H1 (cell line): Measurements from ENCODE around the gene OR2A2. TPM values are rescaled to one million over a fixed set of nuclear protein-coding genes. Genes with fewer than 3 reads are reported as not detected.
A peak's percentile ranks its signal among the peaks of the same experiment; 100 is the strongest.

Experiments
- CTCF ChIA-PET: fragments of 300-600 bp; sonication (Branson Sonifier 250); formaldehyde crosslinking; loops from one replicate; lab custom pipeline; 2021; ENCODE audit not compliant: partially characterized antibody; lab: Charles Lee
- POLR2A ChIA-PET: fragments of 300-600 bp; sonication (Branson Sonifier 250); formaldehyde crosslinking; loops from one replicate; lab custom pipeline; 2021; ENCODE audit warnings: inconsistent platforms; ENCODE audit not compliant: partially characterized antibody; lab: Charles Lee
- DNase-seq, 2 experiments: peaks; one replicate each; pipeline versions ENCODE4 v3.0.0 to v3.0.0-alpha.2; 2010 to 2022; ENCODE audit warnings: low spot score in 2 of 2, low read depth in 1 of 2, mixed read lengths in 1 of 2
- FAIRE-seq: peaks from 2 replicates; lab custom pipeline; 2011; peaks lifted over from hg19 to GRCh38; lab: Jason Lieb, UNC
- H2AFZ ChIP-seq: 2 replicates; pipeline ENCODE4 v1.8.1; 2012; ENCODE audit warnings: low read length, inconsistent platforms
- H2AK5ac ChIP-seq: 2 replicates; pipeline ENCODE4 v1.6.1; 2013; ENCODE audit warnings: low read depth, low read length
- H2BK120ac ChIP-seq: replicated peaks from 2 replicates; pipeline ENCODE3; 2013; ENCODE audit warnings: low read depth, low read length, inconsistent platforms
- H2BK12ac ChIP-seq: 2 replicates; pipeline ENCODE4 v1.6.1; 2013; ENCODE audit warnings: low read depth, low read length
- H2BK15ac ChIP-seq: 2 replicates; pipeline ENCODE4 v1.6.1; 2013; ENCODE audit warnings: low read length
- H2BK20ac ChIP-seq: 2 replicates; pipeline ENCODE4 v1.6.1; 2013; ENCODE audit warnings: low read length
- H2BK5ac ChIP-seq: 2 replicates; pipeline ENCODE4 v1.6.1; 2013; ENCODE audit warnings: low read depth, low read length
- H3K14ac ChIP-seq: 2 replicates; pipeline ENCODE4 v1.6.1; 2013; ENCODE audit warnings: inconsistent platforms; ENCODE audit not compliant: insufficient read length
- H3K18ac ChIP-seq: 2 replicates; pipeline ENCODE4 v1.6.1; 2013; ENCODE audit warnings: low read length; ENCODE audit errors: extremely low read depth
- H3K23ac ChIP-seq: 2 replicates; pipeline ENCODE4 v1.6.1; 2013; ENCODE audit warnings: inconsistent platforms; ENCODE audit not compliant: insufficient read length
- H3K23me2 ChIP-seq: 2 replicates; pipeline ENCODE4 v1.6.1; 2013; ENCODE audit warnings: low read depth, low read length
- H3K27ac ChIP-seq: 2 replicates; pipeline ENCODE4 v1.6.1; 2011; ENCODE audit warnings: low read depth, low read length, inconsistent platforms
- H3K27me3 ChIP-seq, 4 experiments: replicated peaks in 1 of 4; 1 replicate in 1 of 4; 2 replicates in 3 of 4; pipeline versions ENCODE4 v1.6.1 to v1.8.1; 2011 to 2013; ENCODE audit warnings: low read length in 3 of 4, mild to moderate bottlenecking in 3 of 4, inconsistent platforms in 2 of 4, mixed read lengths in 2 of 4, moderate library complexity in 1 of 4; ENCODE audit not compliant: control insufficient read depth in 3 of 4, insufficient read depth in 3 of 4; ENCODE audit errors: extremely low read depth in 1 of 4
- H3K36me3 ChIP-seq, 4 experiments: 2 replicates each; pipeline versions ENCODE4 v1.6.1 to v1.8.1; 2011 to 2013; ENCODE audit warnings: mild to moderate bottlenecking in 4 of 4, low read length in 3 of 4, moderate library complexity in 2 of 4, control low read depth in 1 of 4, inconsistent platforms in 1 of 4; ENCODE audit not compliant: insufficient read depth in 4 of 4, control insufficient read depth in 2 of 4
- H3K4ac ChIP-seq: replicated peaks from 2 replicates; pipeline ENCODE3; 2013; ENCODE audit warnings: low read length, low read depth, mixed read lengths, inconsistent platforms; ENCODE audit not compliant: insufficient read length
- H3K4me1 ChIP-seq, 4 experiments: replicated peaks in 1 of 4; 1 replicate in 1 of 4; 2 replicates in 3 of 4; pipeline versions ENCODE4 v1.6.1 to v1.8.1; 2011 to 2013; ENCODE audit warnings: low read length in 3 of 4, inconsistent platforms in 2 of 4, mixed read lengths in 1 of 4; ENCODE audit not compliant: insufficient read depth in 4 of 4, control insufficient read depth in 3 of 4
- H3K4me2 ChIP-seq, 2 experiments: 2 replicates each; pipeline versions ENCODE4 v1.6.1 to v1.8.1; 2011 to 2013; ENCODE audit warnings: low read depth in 2 of 2, low read length in 2 of 2, control low read depth in 1 of 2, inconsistent platforms in 1 of 2, mild to moderate bottlenecking in 1 of 2; ENCODE audit not compliant: insufficient read depth in 1 of 2
- H3K4me3 ChIP-seq, 4 experiments: fragments of 200-600, 300-600 bp in 1 of 4; sonication (generic), shearing (Covaris generic), sonication (Bioruptor Twin) in 1 of 4; 2 replicates each; pipeline versions ENCODE4 v1.5.1 to v1.8.1; 2011 to 2016; ENCODE audit warnings: low read length in 4 of 4, low read depth in 3 of 4, control low read depth in 2 of 4, inconsistent platforms in 2 of 4, mild to moderate bottlenecking in 2 of 4, mixed read lengths in 1 of 4, moderate library complexity in 1 of 4; ENCODE audit not compliant: insufficient read depth in 2 of 4; ENCODE audit errors: extremely low read depth in 1 of 4
- H3K56ac ChIP-seq: replicated peaks from 2 replicates; pipeline ENCODE3; 2013; ENCODE audit warnings: low read depth, mild to moderate bottlenecking, mixed read lengths, low read length, inconsistent platforms; ENCODE audit not compliant: insufficient read length
- H3K79me1 ChIP-seq: 2 replicates; pipeline ENCODE4 v1.6.1; 2013; ENCODE audit warnings: low read depth, low read length, control low read depth
- H3K79me2 ChIP-seq, 2 experiments: 2 replicates each; pipeline versions ENCODE4 v1.6.1 to v1.8.1; 2012 to 2013; ENCODE audit warnings: low read length in 2 of 2, mild to moderate bottlenecking in 2 of 2, inconsistent platforms in 1 of 2; ENCODE audit not compliant: insufficient read depth in 2 of 2, control insufficient read depth in 1 of 2
- H3K9ac ChIP-seq, 4 experiments: replicated peaks in 1 of 4; 1 replicate in 1 of 4; 2 replicates in 3 of 4; pipeline versions ENCODE4 v1.6.1 to v1.8.1; 2011 to 2013; ENCODE audit warnings: low read depth in 3 of 4, low read length in 3 of 4, control low read depth in 2 of 4, mild to moderate bottlenecking in 2 of 4, moderate library complexity in 2 of 4, inconsistent platforms in 1 of 4; ENCODE audit errors: extremely low read depth in 1 of 4
- H3K9me3 ChIP-seq, 2 experiments: 2 replicates each; pipeline versions ENCODE4 v1.6.1 to v1.8.1; 2012 to 2013; ENCODE audit warnings: mild to moderate bottlenecking in 2 of 2, moderate library complexity in 2 of 2, control low read depth in 1 of 2, inconsistent platforms in 1 of 2, low read depth in 1 of 2, low read length in 1 of 2, mixed read lengths in 1 of 2; ENCODE audit not compliant: insufficient read depth in 2 of 2
- H4K20me1 ChIP-seq, 2 experiments: replicated peaks in 1 of 2; 2 replicates each; pipeline versions ENCODE3 to v1.8.1; 2011 to 2013; ENCODE audit warnings: inconsistent platforms in 2 of 2, low read length in 2 of 2, mild to moderate bottlenecking in 1 of 2; ENCODE audit not compliant: insufficient read depth in 2 of 2, control insufficient read depth in 1 of 2
- H4K5ac ChIP-seq: 2 replicates; pipeline ENCODE4 v1.6.1; 2013; ENCODE audit warnings: low read length, low read depth, mixed read lengths, inconsistent platforms; ENCODE audit not compliant: insufficient read length
- H4K8ac ChIP-seq: 2 replicates; pipeline ENCODE4 v1.8.0; 2013; ENCODE audit warnings: mild to moderate bottlenecking, moderate library complexity, low read length, inconsistent platforms; ENCODE audit not compliant: insufficient read depth; ENCODE audit errors: extremely low read depth
- H4K91ac ChIP-seq: replicated peaks from 2 replicates; pipeline ENCODE3; 2013; ENCODE audit warnings: low read length, mixed read lengths, inconsistent platforms; ENCODE audit not compliant: insufficient read length
- BCL11A ChIP-seq, 2 experiments: IDR thresholded peaks; one replicate each; pipeline ENCODE4 v1.6.1; 2011; ENCODE audit warnings: low read depth in 2 of 2, low read length in 2 of 2, mild to moderate bottlenecking in 2 of 2
- E2F6 ChIP-seq: IDR thresholded peaks from 2 replicates; pipeline ENCODE4 v1.6.1; 2012; ENCODE audit warnings: inconsistent platforms
- HDAC6 ChIP-seq: IDR thresholded peaks from one replicate; pipeline ENCODE4 v1.7.1; 2012; ENCODE audit warnings: low read depth, mild to moderate bottlenecking, inconsistent platforms, low read length, moderate library complexity
- RFX5 ChIP-seq: IDR thresholded peaks from 2 replicates; pipeline ENCODE4 v1.6.1; 2011; ENCODE audit warnings: low read depth, low read length, improper control_type of control experiment, borderline replicate concordance
- SIN3A ChIP-seq, 2 experiments: IDR thresholded peaks in 1 of 2; conservative IDR thresholded peaks in 1 of 2; 2 replicates each; pipeline ENCODE4 v1.6.1; 2011 to 2012; ENCODE audit warnings: low read length in 2 of 2, improper control_type of control experiment in 1 of 2, low read depth in 1 of 2, mild to moderate bottlenecking in 1 of 2
- WGBS, 2 experiments: shearing (Covaris generic) in 1 of 2; methylation state at CpG; one replicate each; pipeline versions ENCODE4 v1.1.6 to v1.1.7; 2013 to 2015; ENCODE audit warnings: low lambda C conversion rate in 2 of 2, mixed read lengths in 2 of 2, inconsistent platforms in 1 of 2, low coverage in 1 of 2, missing lambda C conversion rate in 1 of 2; ENCODE audit not compliant: insufficient replicate concordance in 2 of 2, insufficient coverage in 1 of 2, insufficient read length in 1 of 2; ENCODE audit errors: extremely low coverage in 1 of 2, missing lambda C conversion rate in 1 of 2; 5-methylcytosine and 5-hydroxymethylcytosine counted together
- polyA plus RNA-seq, 7 experiments: library from polyadenylated mRNA; depleted of rRNA in 3 of 7; stranded (reverse) in 5 of 7; unstranded in 2 of 7; fragments of >200 nt in 5 of 7; fragments of 200-250 nt in 2 of 7; gene quantifications; 1 replicate in 5 of 7; 2 replicates in 1 of 7; 4 replicates in 1 of 7; pipeline versions ENCODE4 v1.2.1 to v1.2.3, GENCODE V29; 2011 to 2013; ENCODE audit warnings: missing spikeins in 2 of 7, mixed read lengths in 2 of 7
- total RNA-seq: library from RNA; stranded (reverse); fragmentation: NEBNext Ultra II Directional; extraction: Animal tissue kit (Norgen Biotek cat#: 25700); gene quantifications from 2 replicates; pipeline ENCODE4 v1.2.1, GENCODE V29; 2021

OR2A2 gene
- total and polyA plus RNA-seq, 2 of the 8 experiments (the other 6 are each of a cell fraction or from before 2014, with no cell fraction given): not detected

- no peaks in the 10 kb centered on the region for H3K23me2 ChIP-seq
- no peaks in the 10 kb centered on the region for H3K27me3 ChIP-seq
- FAIRE-seq (no peak), DNase-seq (no peak)
- H3K23ac ChIP-seq: no peak overlapping the region
- H2BK12ac ChIP-seq: no peak overlapping the region
- H3K79me1 ChIP-seq: no peaks in the 10 kb centered on the region
- no peak overlapping the region for H2BK120ac ChIP-seq
- no peak overlapping the region for H4K5ac ChIP-seq
- H2AFZ ChIP-seq: no peak overlapping the region
- no peak overlapping the region for H3K4me3 ChIP-seq
- H2BK5ac ChIP-seq: no peak overlapping the region
- no peak overlapping the region for H3K9ac ChIP-seq
- no peak overlapping the region for H3K27ac ChIP-seq
- H2BK15ac ChIP-seq: no peak overlapping the region
- no peak overlapping the region for H3K4ac ChIP-seq
- 82% methylated on average over 1 of the region's 1 CpG; no CpG with 5 or more reads in 1 of the 2 experiments for WGBS, 2 experiments
- no peak overlapping the region for H3K18ac ChIP-seq
- POLR2A ChIA-PET: no interaction called here
- no peaks in the 10 kb centered on the region for H3K4me1 ChIP-seq
- no peak overlapping the region for H3K14ac ChIP-seq
- no peak overlapping the region for H3K56ac ChIP-seq
- no peak overlapping the region for H2BK20ac ChIP-seq
- H4K8ac ChIP-seq: no peak overlapping the region
- no peaks in the 10 kb centered on the region for H3K36me3 ChIP-seq
- H2AK5ac ChIP-seq: no peak overlapping the region
- TF ChIP-seq SIN3A (conservative IDR thresholded peaks at IDR 0.05 in 1 of 2, IDR thresholded peaks at IDR 0.05 in 1 of 2; ENCODE audit: low read depth in 1 of 2, low read length in 2 of 2) (no peak), E2F6 (no peak), RFX5 (0 out of 2 replicates have a peak, but pooled peaks have one; percentile 33), HDAC6 (no peak), BCL11A (IDR thresholded peaks at IDR 0.05; ENCODE audit: low read depth in 2 of 2, low read length in 2 of 2) (no peak)
- H3K9me3 ChIP-seq: no peaks in the 10 kb centered on the region
- H4K91ac ChIP-seq: no peak overlapping the region
- no peaks in the 10 kb centered on the region for H3K79me2 ChIP-seq
- H4K20me1 ChIP-seq: no peaks in the 10 kb centered on the region
- H3K4me2 ChIP-seq: no peak overlapping the region
- CTCF ChIA-PET: no interaction called here
Measured at GRCh38 chr7:144134116-144134515, 24.7 kb downstream of the OR2A2 start.
